Gastroesophageal sphincter (tissue), 3 donors: ENCODE data around the gene TTC39C.

Source experiments
- CTCF ChIP-seq, 4 experiments: fragments of 200-600 bp in 2 of 4; fragments of 450-650 bp in 2 of 4; sonication (generic) in 1 of 4; IDR thresholded peaks; one replicate each; pipeline ENCODE4 v1.5.1; 2017 to 2019; ENCODE audit warnings: antibody characterized with exemption in 4 of 4, mild to moderate bottlenecking in 2 of 4, moderate library complexity in 2 of 4
- EP300 ChIP-seq: sonication (generic); formaldehyde crosslinking; IDR thresholded peaks from one replicate; pipeline ENCODE4 v1.6.1; 2017; ENCODE audit warnings: antibody characterized with exemption, mild to moderate bottlenecking
- POLR2A ChIP-seq, 2 donors: fragments of 450-650 bp; IDR thresholded peaks; one replicate each; pipeline ENCODE4 v1.6.1; 2017; ENCODE audit warnings: antibody characterized with exemption in 2 of 2, mild to moderate bottlenecking in 2 of 2, moderate library complexity in 1 of 2
- POLR2AphosphoS5 ChIP-seq: sonication (generic); formaldehyde crosslinking; IDR thresholded peaks from one replicate; pipeline ENCODE4 v1.6.1; 2017; ENCODE audit warnings: antibody characterized with exemption

DNA sequence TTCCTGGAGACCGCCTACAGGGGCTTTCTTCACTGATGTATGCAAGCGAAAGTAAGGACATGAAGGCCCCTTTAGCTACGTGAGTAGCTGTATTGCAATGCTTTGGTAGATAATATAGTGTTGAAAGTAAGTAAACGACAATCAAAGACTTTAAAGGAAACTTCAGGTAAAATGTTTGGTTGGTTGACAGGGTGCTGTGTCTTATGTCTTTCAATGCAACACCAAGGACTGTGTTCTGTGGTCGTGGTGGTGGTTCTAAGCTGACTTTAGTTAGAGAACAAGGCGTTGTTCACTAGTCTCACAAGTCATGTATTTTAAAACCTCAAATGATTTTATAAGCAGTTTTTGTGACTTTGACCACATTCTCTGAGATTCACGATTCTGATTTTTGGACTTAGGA is 66.3 kb downstream of the TTC39C start:
- TF ChIP-seq POLR2A (IDR thresholded peaks at IDR 0.05) (no peak), CTCF (IDR thresholded peaks at IDR 0.05) (no peak), EP300 (no peak), POLR2AphosphoS5 (no peak)
